HG02938 (cell line): ENCODE measurements around the gene HSBP1L1.

ENCODE experiments used
- ATAC-seq: cut with Tn5 transposase; IDR thresholded peaks from one replicate; pipeline ENCODE4 v1.9.1; 2021; ENCODE audit warnings: mild to moderate bottlenecking, moderate library complexity; ENCODE audit not compliant: unreplicated experiment

Gene HSBP1L1

GRCh38 chr18:79928563-79928960, 35.9 kb upstream of the HSBP1L1 start:
- no peak for ATAC-seq

- ATAC-seq, result no peak
Observed at GRCh38 chr18:79930020-79930642, 34.3 kb upstream of the HSBP1L1 start.

- ATAC-seq, result no peak
Observed at GRCh38 chr18:79931475-79931874, 33.0 kb upstream of the HSBP1L1 start.

- no peak for ATAC-seq
Observed at GRCh38 chr18:79932907-79933306, 31.5 kb upstream of the HSBP1L1 start.

- ATAC-seq, result no peak
Observed at GRCh38 chr18:79933765-79934164, 30.7 kb upstream of the HSBP1L1 start.

- no peak for ATAC-seq
Observed at GRCh38 chr18:79934311-79935097, 29.9 kb upstream of the HSBP1L1 start.

GRCh38 chr18:79935098-79935480, 29.4 kb upstream of the HSBP1L1 start:
- no peak for ATAC-seq

GRCh38 chr18:79935499-79935898, 28.9 kb upstream of the HSBP1L1 start:
- no peak for ATAC-seq

GRCh38 chr18:79935925-79936324, 28.5 kb upstream of the HSBP1L1 start:
- no peak for ATAC-seq

GRCh38 chr18:79936641-79937040, 27.8 kb upstream of the HSBP1L1 start:
- ATAC-seq, result no peak

- no peak for ATAC-seq
Observed at GRCh38 chr18:79937103-79937860, 27.2 kb upstream of the HSBP1L1 start.

- ATAC-seq, result no peak
Observed at GRCh38 chr18:79938196-79938595, 26.2 kb upstream of the HSBP1L1 start.

- ATAC-seq, result no peak
Observed at GRCh38 chr18:79939096-79939495, 25.3 kb upstream of the HSBP1L1 start.

GRCh38 chr18:79940126-79940813, 24.2 kb upstream of the HSBP1L1 start:
- ATAC-seq, result no peak

- no peak for ATAC-seq
Observed at GRCh38 chr18:79940814-79941472, 23.5 kb upstream of the HSBP1L1 start.

- ATAC-seq, result no peak
Observed at GRCh38 chr18:79941473-79942119, 22.8 kb upstream of the HSBP1L1 start.

GRCh38 chr18:79942211-79942610, 22.2 kb upstream of the HSBP1L1 start:
- ATAC-seq, result no peak

- no peak for ATAC-seq
Observed at GRCh38 chr18:79942786-79943607, 21.4 kb upstream of the HSBP1L1 start.

GRCh38 chr18:79943608-79944125, 20.8 kb upstream of the HSBP1L1 start:
- ATAC-seq, result no peak
